Colon (tissue), 2 donors: Measurements from ENCODE around the gene TEAD3.
"Not testable (repeated sequence)": the region's sequence is repeated elsewhere in the genome, so short reads cannot be mapped to it uniquely, and the experiment has no call there.

Experiments used
- FAIRE-seq: peaks from 2 replicates; lab custom pipeline; 2012; peaks lifted over from hg19 to GRCh38; lab: Jason Lieb, UNC
- donor health status: control.
- donor health status: control.

The TEAD3 gene

GRCh38 chr6:35451354-35452182, 45.3 kb downstream of the TEAD3 start:
- no peak for FAIRE-seq

DNA sequence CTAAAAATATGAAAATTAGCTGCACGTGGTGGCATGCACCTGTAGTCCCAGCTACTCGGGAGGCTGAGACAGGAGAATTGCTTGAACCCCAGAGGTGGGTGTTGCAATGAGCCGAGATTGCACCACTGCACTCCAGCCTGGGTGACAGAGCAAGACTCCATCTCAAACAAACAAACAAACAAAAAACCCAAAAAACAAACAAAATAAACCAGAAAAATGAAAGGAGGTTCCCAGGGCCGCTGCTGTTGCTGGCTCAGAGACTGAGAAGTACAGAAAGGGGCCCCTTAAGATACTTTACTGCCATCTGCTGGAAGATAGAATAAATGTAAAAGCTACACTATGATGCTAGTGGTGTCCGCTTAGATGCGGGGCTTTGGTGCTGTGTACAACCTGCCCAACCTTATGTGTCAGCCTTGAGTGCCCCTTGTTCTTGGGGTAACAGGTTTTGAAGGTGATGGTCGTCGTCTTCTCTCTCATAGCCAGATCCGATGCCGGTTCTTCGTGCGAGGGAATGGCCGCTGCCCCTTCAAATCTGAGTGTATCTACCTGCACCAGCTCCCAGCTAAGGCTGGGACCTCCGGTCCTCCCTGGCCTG, 47.5 kb downstream of the TEAD3 start:
- no peak for FAIRE-seq

GRCh38 chr6:35448191-35448590, 48.7 kb downstream of the TEAD3 start:
- no peak for FAIRE-seq

- FAIRE-seq: no peak
Observed at GRCh38 chr6:35445691-35446090, 51.2 kb downstream of the TEAD3 start.

GRCh38 chr6:35443341-35444030, 53.4 kb downstream of the TEAD3 start:
- FAIRE-seq: no peak

- no peak for FAIRE-seq
Observed at GRCh38 chr6:35442693-35443092, 54.2 kb downstream of the TEAD3 start.

- no peak for FAIRE-seq
Observed at GRCh38 chr6:35441642-35442041, 55.2 kb downstream of the TEAD3 start.

DNA sequence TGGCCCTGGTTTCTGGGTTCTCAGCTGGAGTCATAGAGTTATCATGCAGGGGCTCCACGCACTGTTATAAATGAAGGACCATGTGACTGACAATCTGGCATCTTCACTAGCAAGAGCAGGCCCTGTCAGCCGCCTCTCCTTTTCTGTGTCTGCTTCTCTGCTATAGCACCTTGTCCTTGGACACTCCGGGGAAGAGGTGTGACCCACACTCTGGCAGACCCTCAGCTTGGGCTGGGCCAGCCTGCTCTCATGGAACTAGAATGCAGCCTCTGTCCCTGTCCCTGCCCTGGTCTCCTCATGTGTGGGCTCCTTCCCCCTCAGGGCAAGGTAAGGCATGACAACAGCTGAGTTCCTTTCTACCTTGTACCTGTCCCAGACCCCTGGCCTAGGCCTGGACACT, 55.7 kb downstream of the TEAD3 start:
- FAIRE-seq: no peak

DNA sequence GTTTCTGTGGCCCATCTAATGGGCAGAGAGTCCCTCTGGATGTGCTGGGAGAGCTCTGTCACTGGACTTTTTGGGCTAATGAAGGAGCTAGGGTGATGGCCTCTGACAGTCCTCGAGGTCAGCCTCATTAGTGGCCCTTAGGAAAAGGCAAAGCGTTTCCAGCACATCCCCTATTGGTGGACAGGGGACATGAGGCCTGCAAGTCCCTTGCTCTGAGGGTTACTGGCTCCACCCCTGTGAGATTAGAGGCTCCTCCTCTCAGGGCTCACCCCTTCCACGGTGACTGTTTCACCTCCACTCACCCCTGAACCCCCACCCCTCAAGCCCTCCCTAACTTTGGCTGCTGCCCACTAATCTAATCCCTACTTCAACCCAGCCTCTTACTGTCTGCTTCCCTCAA, 57.6 kb downstream of the TEAD3 start:
- no peak for FAIRE-seq

DNA sequence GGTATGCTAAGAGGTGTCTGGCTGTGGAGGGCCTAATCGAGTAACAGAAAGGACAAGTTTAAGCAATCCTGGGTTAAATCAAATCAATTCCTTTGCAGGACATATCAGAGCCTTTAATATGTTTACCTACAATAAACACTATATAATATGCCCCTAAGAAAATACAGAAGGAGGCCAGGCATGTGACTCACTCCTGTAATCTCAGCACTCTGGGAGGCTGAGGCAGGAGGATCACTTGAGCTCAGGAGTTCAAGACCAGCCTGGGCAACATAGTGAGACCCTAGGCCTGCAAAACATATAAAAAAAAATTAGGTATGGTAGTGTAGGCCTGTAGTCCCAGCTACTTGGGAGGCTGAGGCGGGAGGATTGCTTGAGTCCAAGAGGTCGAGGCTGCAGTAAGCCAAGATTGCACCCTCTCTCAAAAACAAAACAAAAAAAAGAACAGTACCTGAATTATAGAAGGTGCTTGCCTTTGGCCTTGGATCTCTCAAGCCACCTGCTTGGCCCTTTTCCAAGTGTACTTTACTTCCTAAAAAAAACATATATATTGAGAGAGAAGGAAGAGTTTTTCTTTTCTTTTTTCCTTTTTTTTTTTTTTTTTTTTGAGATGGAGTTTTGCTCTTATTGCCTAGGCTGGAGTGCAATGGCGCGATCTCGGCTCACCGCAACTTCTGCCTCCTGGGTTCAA, 58.4 kb downstream of the TEAD3 start:
- FAIRE-seq: not testable (repeated sequence)

DNA sequence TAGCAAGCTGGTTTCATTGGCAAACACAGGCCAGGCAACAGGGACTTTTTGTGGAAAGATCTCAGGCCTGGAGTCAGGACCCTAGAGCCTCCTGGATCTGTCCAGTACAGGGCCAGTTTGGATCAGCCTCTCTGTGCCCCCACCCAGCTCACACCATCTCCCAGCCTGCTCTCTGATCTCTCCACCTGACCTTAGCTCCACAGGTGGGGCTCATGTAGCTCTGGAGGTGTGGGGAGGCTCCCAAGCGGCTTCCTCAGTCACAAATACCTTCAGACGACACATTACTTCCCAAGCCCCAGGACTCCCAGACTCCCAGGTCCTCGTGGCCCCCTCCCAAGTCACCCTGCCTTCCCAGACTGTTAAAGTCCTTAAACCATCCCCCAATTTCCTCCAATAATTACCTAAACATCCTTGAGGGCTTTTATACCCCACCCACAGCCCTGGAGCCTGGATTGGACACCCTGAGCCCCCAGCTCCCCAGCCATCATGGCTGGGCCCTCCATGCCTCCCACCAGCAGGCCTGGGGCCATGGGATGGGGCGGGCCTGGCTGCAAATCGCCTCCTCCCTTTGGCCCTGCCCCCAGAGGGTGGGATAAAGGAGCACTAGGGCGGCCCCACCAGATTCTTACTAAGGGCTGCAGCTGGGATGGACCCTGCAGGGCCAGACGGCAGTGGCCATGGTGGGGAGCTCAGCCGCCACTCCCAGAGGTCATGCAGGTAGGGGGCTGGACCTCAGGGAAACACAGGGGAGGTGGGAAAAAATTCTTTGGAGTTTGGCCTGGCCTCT, 60.6 kb downstream of the TEAD3 start:
- FAIRE-seq: no peak

- no peak for FAIRE-seq
Observed at GRCh38 chr6:35435074-35435837, 61.6 kb downstream of the TEAD3 start.

DNA sequence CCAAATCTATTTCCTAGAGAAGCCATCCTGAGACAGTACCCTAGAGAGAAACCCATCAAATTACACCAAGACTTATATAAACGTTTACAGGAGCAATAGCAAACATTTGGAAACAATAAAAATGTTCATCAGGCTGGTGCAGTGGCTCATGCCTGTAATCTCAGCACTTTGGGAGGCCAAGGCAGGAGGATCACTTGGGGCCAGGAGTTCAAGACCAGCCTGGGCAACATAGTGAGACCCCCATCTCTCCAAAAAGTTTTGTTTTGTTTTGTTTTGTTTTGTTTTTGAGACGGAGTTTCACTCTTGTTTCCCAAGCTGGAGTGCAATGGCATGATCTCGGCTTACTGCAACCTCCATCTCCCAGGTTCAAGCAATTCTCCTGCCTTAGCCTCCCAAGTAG, 64.2 kb downstream of the TEAD3 start:
- FAIRE-seq: not testable (repeated sequence)

- no peak for FAIRE-seq
Observed at GRCh38 chr6:35432291-35432690, 64.6 kb downstream of the TEAD3 start.

DNA sequence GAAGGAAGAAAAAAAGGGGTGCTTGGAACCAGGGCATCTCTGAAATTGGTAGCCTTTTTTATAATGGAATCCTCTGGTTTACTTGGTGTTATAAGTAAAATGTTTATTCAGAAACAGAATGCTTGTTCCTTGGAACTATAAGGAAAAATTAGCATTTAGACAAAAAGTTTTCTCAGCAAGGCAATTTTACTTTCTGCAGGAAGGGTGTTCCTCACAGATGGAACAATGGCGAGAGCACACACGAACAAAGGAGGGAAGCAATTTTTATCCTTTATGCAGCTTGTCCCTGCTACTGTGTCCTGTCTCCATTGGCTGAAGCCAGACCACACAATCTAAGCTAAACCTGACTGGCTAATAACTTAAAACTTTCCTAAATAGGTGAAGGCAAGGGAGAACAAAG, 67.4 kb downstream of the TEAD3 start:
- no peak for FAIRE-seq

DNA sequence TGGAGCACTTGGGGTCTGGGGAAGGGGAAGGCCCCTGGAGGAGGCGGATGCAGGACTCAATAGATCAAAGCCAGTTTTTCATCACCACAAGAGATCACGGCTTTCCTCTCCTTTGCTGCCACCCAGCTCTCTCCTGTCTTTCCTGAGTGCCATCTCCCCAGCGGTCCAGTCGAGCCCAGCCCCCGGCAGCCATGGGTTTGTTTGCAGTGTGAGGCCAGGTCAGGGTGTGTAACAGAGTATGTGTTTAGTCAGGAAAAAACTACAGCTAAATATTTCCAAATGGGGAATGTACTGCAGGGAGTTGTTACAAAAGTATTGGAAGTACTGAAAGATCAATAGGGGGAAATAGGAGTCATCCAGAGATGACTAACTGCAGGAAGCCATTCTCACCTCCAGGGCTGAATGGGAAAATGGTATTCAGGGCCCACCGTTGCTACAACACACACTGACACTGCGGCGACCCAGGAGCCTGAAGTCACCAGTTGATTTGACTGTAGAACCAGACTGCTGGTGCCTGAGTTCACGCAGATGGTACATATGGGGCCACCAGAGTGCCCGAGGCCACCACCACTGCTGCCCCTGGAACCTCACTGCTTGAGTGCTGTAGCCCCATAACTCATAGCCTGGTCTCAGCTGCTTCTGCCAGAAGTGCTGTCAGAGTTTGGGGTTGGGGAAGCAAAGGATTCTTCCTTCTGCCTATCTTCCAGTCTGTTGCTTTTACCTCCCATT, 68.3 kb downstream of the TEAD3 start:
- no peak for FAIRE-seq

DNA sequence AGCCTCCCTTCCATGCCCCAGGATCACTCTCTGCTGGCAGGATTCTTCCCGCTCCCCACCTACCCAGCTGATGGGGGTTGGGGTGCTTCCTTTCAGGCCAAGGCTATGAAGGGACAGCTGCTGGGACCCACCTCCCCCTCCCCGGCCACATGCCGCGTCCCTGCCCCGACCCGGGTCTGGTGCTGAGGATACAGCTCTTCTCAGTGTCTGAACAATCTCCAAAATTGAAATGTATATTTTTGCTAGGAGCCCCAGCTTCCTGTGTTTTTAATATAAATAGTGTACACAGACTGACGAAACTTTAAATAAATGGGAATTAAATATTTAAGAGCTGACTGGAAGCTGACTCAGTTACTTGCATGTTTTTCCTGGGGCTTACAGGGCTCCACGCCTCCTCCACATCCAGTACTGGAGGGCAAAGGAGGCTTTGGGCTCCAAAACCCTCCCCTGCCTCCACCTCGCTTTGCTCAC, 69.0 kb downstream of the TEAD3 start:
- no peak for FAIRE-seq

DNA sequence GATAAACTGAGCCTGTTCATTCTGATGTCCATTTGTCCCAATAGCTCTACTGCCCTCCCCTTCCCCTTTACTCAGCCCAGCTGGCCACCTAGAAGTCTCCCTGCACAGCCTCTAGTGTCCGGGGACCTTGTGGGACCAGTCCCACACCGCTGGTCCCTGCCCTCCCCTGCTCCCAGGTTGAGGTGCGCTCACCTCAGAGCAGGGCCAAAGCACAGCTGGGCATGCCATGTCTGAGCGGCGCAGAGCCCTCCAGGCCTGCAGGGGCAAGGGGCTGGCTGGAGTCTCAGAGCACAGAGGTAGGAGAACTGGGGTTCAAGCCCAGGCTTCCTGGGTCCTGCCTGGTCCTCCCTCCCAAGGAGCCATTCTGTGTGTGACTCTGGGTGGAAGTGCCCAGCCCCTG, 69.4 kb downstream of the TEAD3 start:
- no peak for FAIRE-seq

DNA sequence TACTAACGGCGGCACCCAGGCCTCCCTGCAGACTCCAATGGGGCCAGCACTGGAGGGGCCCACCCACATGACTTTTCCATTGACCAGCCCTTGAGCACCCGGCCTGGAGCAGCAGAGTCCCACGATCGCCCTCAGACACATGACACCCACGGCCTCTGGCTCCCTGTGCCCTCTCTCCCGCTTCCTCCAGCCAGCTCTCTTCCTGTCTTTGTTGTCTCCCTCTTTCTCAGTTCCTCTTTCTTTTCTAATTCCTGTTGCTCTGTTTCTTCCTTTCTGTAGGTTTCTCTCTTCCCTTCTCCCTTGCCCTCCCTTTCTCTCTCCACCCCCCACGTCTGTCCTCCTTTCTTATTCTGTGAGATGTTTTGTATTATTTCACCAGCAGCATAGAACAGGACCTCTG, 70.8 kb downstream of the TEAD3 start:
- no peak for FAIRE-seq

- no peak for FAIRE-seq
Observed at GRCh38 chr6:35425284-35425683, 71.6 kb downstream of the TEAD3 start.
